ENCODE results near the gene AIPL1. TPM values are rescaled to one million over a fixed set of nuclear protein-coding genes. Genes with fewer than 3 reads are reported as not detected.

The AIPL1 gene
- not detected in 2 replicates for total RNA-seq

GRCh38 chr17:6435051-6435450, at the start of gene AIPL1:
AIPL1 (minus strand) TSS chr17:6435121; CDS start chr17:6435104, 17 bp downstream.

GRCh38 chr17:6443692-6444570, 9.0 kb upstream of the AIPL1 start, which contains the start of gene PIMREG:
PIMREG (plus strand) TSS chr17:6444455; CDS start chr17:6445111, 656 bp downstream.

Other genes starting within 250 kb of the AIPL1 start
- 0.21 and 0.34 TPM in 2 replicates for gene PIMREG, start 9.3 kb upstream of the AIPL1 start, total RNA-seq
- gene PITPNM3, start 121.4 kb upstream of the AIPL1 start, total RNA-seq: 28.4 and 59.1 TPM in 2 replicates
- gene KIAA0753, start 205.6 kb upstream of the AIPL1 start, total RNA-seq: 9.2 and 18.8 TPM in 2 replicates
- gene TXNDC17, start 205.9 kb upstream of the AIPL1 start, total RNA-seq: 159 and 171 TPM in 2 replicates
- gene MED31, start 216.5 kb upstream of the AIPL1 start, total RNA-seq: 9.0 and 16.1 TPM in 2 replicates
- 0.34 and 0.64 TPM in 2 replicates for gene C17orf100, start 216.6 kb upstream of the AIPL1 start, total RNA-seq